HFFc6 (cell line): ENCODE measurements around the gene PCYT2. TPM values are rescaled to one million over a fixed set of nuclear protein-coding genes. Genes with fewer than 3 reads are reported as not detected.

Experiments used
- DNase-seq: peaks from one replicate; pipeline ENCODE4 v3.0.0-alpha.2; 2018
- H3K27ac Mint-ChIP-seq: 2 replicates; pipeline ENCODE4 v1.8.0; 2020; ENCODE audit warnings: mild to moderate bottlenecking, mixed read lengths
- H3K27me3 Mint-ChIP-seq: 2 replicates; pipeline ENCODE4 v1.8.0; 2021; ENCODE audit warnings: mild to moderate bottlenecking, moderate library complexity, mixed read lengths; ENCODE audit not compliant: insufficient read depth
- H3K36me3 Mint-ChIP-seq: 2 replicates; pipeline ENCODE4 v1.8.0; 2021; ENCODE audit warnings: low read depth, mixed read lengths
- H3K4me1 Mint-ChIP-seq: 2 replicates; pipeline ENCODE4 v1.8.0; 2020; ENCODE audit warnings: low read depth, mixed read lengths
- H3K4me3 Mint-ChIP-seq: 2 replicates; pipeline ENCODE4 v1.8.0; 2020; ENCODE audit warnings: mild to moderate bottlenecking, moderate library complexity, mixed read lengths
- H3K9me3 Mint-ChIP-seq: 2 replicates; pipeline ENCODE4 v1.8.0; 2020; ENCODE audit warnings: mild to moderate bottlenecking, mixed read lengths
- CTCF ChIP-seq: fragments of 200-600 bp; sonication (generic); IDR thresholded peaks from 2 replicates; pipeline ENCODE4 v1.5.0; 2021; ENCODE audit warnings: antibody characterized with exemption, mild to moderate bottlenecking
- total RNA-seq, 6 experiments: library from RNA; stranded (reverse); fragmentation: NEBNext Ultra II Directional; extraction: Animal tissue kit (Norgen Biotek cat#: 25700); gene quantifications; 2 replicates in 1 of 6; 3 replicates in 5 of 6; pipeline ENCODE4 v1.2.3, GENCODE V29; 2021

Gene PCYT2
- total RNA-seq, 6 experiments from 2014 or later: 33.2 to 45.8 (median 35.8) TPM

- no peak overlapping the region for H3K4me3 Mint-ChIP-seq
- H3K4me1 Mint-ChIP-seq: peaks cover 37% of the 10 kb centered on the region
- DNase-seq: no peak
- H3K36me3 Mint-ChIP-seq: peaks cover 47% of the 10 kb centered on the region
- peaks cover 4% of the 10 kb centered on the region for H3K27me3 Mint-ChIP-seq
- peak overlapping the region; percentile 21; the same call in 1 of the 2 replicates for H3K27ac Mint-ChIP-seq
- H3K9me3 Mint-ChIP-seq: no peaks in the 10 kb centered on the region
- TF ChIP-seq CTCF: no peak
Measured at GRCh38 chr17:81888105-81888987, 22.9 kb downstream of the PCYT2 start.

- no peak overlapping the region for H3K4me3 Mint-ChIP-seq
- no peak for TF ChIP-seq CTCF
- peak overlapping the region; percentile 69 for H3K27ac Mint-ChIP-seq
- peaks cover 37% of the 10 kb centered on the region for H3K4me1 Mint-ChIP-seq
- peak; percentile 76 for DNase-seq
- peaks cover 4% of the 10 kb centered on the region for H3K27me3 Mint-ChIP-seq
- peaks cover 47% of the 10 kb centered on the region for H3K36me3 Mint-ChIP-seq
- H3K9me3 Mint-ChIP-seq: no peaks in the 10 kb centered on the region
Measured at GRCh38 chr17:81885869-81886548, 25.2 kb downstream of the PCYT2 start.

GRCh38 chr17:81885454-81885853 is 25.7 kb downstream of the PCYT2 start:
- H3K4me3 Mint-ChIP-seq: no peak overlapping the region

GRCh38 chr17:81884968-81885367 is 26.2 kb downstream of the PCYT2 start:
- H3K27ac Mint-ChIP-seq: peak overlapping the region; percentile 69; the same call in 1 of the 2 replicates

More at GRCh38 chr17:81885454-81885853, 25.7 kb downstream of the PCYT2 start:
- Mint-ChIP-seq H3K4me1 (peaks cover 36% of the 10 kb centered on the region), H3K27ac (peak overlapping the region; percentile 69), H3K9me3 (no peaks in the 10 kb centered on the region), H3K27me3 (peaks cover 4% of the 10 kb centered on the region), H3K36me3 (peaks cover 44% of the 10 kb centered on the region)
- no peak for DNase-seq
- no peak for TF ChIP-seq CTCF

GRCh38 chr17:81884520-81884919 is 26.7 kb downstream of the PCYT2 start:
- Mint-ChIP-seq H3K4me3 (no peak overlapping the region), H3K9me3 (no peaks in the 10 kb centered on the region), H3K36me3 (peaks cover 39% of the 10 kb centered on the region), H3K4me1 (peaks cover 31% of the 10 kb centered on the region), H3K27me3 (peaks cover 4% of the 10 kb centered on the region), H3K27ac (no peak overlapping the region)
- TF ChIP-seq CTCF: no peak
- no peak for DNase-seq

More at GRCh38 chr17:81884968-81885367, 26.2 kb downstream of the PCYT2 start:
- peaks cover 4% of the 10 kb centered on the region for H3K27me3 Mint-ChIP-seq
- peaks cover 32% of the 10 kb centered on the region for H3K4me1 Mint-ChIP-seq
- no peak overlapping the region for H3K4me3 Mint-ChIP-seq
- DNase-seq: no peak
- peaks cover 40% of the 10 kb centered on the region for H3K36me3 Mint-ChIP-seq
- no peak for TF ChIP-seq CTCF
- H3K9me3 Mint-ChIP-seq: no peaks in the 10 kb centered on the region
